ENCODE measurements around the gene STARD6.
"Not testable (repeated sequence)": the region's sequence is repeated elsewhere in the genome, so short reads cannot be mapped to it uniquely, and the experiment has no call there.

The STARD6 gene

GRCh38 chr18:54303408-54303807, 54.2 kb downstream of the STARD6 start:
- TF ChIP-seq, protein P1, sequence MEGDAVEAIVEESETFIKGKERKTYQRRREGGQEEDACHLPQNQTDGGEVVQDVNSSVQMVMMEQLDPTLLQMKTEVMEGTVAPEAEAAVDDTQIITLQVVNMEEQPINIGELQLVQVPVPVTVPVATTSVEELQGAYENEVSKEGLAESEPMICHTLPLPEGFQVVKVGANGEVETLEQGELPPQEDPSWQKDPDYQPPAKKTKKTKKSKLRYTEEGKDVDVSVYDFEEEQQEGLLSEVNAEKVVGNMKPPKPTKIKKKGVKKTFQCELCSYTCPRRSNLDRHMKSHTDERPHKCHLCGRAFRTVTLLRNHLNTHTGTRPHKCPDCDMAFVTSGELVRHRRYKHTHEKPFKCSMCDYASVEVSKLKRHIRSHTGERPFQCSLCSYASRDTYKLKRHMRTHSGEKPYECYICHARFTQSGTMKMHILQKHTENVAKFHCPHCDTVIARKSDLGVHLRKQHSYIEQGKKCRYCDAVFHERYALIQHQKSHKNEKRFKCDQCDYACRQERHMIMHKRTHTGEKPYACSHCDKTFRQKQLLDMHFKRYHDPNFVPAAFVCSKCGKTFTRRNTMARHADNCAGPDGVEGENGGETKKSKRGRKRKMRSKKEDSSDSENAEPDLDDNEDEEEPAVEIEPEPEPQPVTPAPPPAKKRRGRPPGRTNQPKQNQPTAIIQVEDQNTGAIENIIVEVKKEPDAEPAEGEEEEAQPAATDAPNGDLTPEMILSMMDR (IDR thresholded peaks at IDR 0.05; ENCODE audit: low read depth, low read length) = no peak
- DNase-seq (ENCODE audit: extremely low read depth, low read depth) = no peak

GRCh38 chr18:54298991-54299390, 58.7 kb downstream of the STARD6 start:
- DNase-seq (ENCODE audit: extremely low read depth, low read depth) = not testable (repeated sequence)

DNA sequence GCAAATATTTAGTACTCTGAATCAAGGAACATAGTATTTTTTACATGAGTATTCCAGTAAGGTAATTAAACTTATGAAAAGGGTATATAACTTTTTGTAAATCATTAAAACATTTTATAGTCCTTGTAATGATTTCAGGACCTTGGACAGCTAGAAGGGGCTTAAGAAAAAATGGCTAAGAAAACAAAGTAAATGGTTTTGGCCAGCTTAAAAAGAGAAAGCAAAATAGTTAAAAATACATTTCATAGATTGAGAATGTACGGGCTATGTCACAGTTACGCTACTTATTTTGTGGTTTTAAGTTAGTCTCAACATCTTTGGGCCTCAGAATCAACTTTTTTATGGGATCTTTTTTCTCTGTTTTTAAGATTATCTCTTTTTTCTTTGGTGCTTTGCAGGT, 61.6 kb downstream of the STARD6 start:
- TF ChIP-seq, protein P1 (IDR thresholded peaks at IDR 0.05; ENCODE audit: low read depth, low read length) = no peak
- no peak for DNase-seq (ENCODE audit: extremely low read depth, low read depth)

DNA sequence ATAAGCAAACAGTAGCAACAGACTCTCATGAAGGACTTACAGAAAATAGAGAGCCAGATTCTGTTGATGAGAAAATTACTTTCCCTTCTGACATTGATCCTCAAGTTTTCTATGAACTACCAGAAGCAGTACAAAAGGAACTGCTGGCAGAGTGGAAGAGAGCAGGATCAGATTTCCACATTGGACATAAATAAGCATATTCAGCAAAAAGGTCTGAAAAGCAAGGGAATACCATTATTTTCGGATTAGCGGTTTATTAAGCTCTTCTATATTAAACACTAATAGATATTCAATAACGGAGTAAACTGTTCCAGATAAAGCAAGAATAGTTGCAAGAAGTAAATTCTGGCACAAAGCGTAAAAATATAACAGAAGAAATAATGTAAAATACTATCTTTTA, 63.4 kb downstream of the STARD6 start:
- TF ChIP-seq, protein P1 (IDR thresholded peaks at IDR 0.05; ENCODE audit: low read depth, low read length) = no peak
- no peak for DNase-seq (ENCODE audit: extremely low read depth, low read depth)

DNA sequence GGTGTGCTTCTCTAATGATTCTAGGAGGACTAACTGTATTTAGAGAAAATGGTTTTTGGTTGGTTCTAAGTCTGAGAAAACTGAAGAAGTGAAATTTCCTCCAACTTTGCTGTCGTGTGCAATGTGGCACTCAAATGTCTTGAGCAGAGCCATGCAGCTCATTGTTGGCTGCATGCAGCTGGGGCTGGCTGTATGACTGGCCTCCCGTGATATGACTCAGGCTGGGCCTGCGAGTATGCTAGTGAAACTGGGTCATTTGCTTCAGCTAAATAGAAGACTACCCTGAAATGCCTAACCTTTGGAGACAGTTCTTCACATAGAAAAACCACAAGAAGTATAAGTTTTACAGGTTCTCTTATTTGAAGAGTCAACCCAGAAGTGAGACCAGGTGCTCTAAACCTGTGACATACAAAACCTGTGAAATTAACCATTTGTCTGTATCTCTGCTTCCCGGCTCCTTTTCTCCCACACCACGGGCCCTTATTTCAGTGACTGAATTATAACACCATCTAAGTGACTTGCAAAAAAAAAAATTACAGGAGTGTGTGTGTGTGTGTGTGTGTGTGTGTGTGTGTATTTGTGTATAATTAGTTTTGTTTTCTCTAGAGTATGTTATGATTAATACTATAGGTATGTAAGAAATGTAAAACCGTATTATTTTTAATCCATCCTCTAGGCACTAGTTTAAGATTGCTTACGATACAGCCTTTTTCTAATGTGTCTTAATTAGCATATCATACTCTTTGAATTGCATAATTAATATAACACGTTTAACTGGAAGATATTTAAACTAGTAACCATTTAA, 72.5 kb downstream of the STARD6 start:
- DNase-seq (ENCODE audit: extremely low read depth, low read depth) = no peak
- TF ChIP-seq, protein P1 (IDR thresholded peaks at IDR 0.05; ENCODE audit: low read depth, low read length) = no peak

GRCh38 chr18:54284535-54284934, 73.1 kb downstream of the STARD6 start:
- no peak for DNase-seq (ENCODE audit: extremely low read depth, low read depth)
- TF ChIP-seq, protein P1 (IDR thresholded peaks at IDR 0.05; ENCODE audit: low read depth, low read length) = no peak

DNA sequence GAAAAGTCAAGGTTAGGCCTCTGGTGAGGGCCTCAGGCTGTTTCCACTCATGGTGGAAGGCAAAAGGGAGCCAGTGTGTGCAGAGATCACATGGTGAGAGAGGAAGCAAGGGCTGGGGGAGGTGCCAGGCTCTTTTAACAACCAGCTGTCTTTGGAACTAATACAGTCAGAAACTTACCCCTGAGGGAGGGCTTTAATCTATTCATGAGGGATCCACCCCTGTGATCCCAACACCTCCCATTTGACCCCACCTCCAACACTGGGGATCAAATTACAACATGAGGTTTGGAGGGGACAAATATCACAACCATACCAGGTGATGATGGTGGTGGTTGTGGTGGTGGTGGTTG, 77.5 kb downstream of the STARD6 start:
- DNase-seq (ENCODE audit: extremely low read depth, low read depth) = no peak
- TF ChIP-seq, protein P1 (IDR thresholded peaks at IDR 0.05; ENCODE audit: low read depth, low read length) = no peak

All from AG09319 (cell line).